Epidermal melanocyte (primary cell): ENCODE data around the gene RASA3.
"Not testable (repeated sequence)": the region's sequence is repeated elsewhere in the genome, so short reads cannot be mapped to it uniquely, and the experiment has no call there.

Experiments used
- DNase-seq: peaks from one replicate; pipeline ENCODE4 v3.0.0; 2011; ENCODE audit warnings: low spot score; ENCODE audit not compliant: insufficient read length

RASA3 gene

GRCh38 chr13:114087430-114087829 lies 45.0 kb downstream of the RASA3 start:
- DNase-seq: no peak

- DNase-seq: no peak
These were observed 49.4 kb downstream of the RASA3 start for GRCh38 chr13:114082849-114083645.

GRCh38 chr13:114081761-114082681 lies 50.4 kb downstream of the RASA3 start:
- no peak for DNase-seq

GRCh38 chr13:114080739-114081561 lies 51.5 kb downstream of the RASA3 start:
- no peak for DNase-seq

GRCh38 chr13:114079601-114080536 lies 52.6 kb downstream of the RASA3 start:
- no peak for DNase-seq

- DNase-seq: no peak
These were observed 53.7 kb downstream of the RASA3 start for GRCh38 chr13:114078461-114079451.

GRCh38 chr13:114077933-114078325 lies 54.5 kb downstream of the RASA3 start:
- peak; percentile 59 for DNase-seq

DNA sequence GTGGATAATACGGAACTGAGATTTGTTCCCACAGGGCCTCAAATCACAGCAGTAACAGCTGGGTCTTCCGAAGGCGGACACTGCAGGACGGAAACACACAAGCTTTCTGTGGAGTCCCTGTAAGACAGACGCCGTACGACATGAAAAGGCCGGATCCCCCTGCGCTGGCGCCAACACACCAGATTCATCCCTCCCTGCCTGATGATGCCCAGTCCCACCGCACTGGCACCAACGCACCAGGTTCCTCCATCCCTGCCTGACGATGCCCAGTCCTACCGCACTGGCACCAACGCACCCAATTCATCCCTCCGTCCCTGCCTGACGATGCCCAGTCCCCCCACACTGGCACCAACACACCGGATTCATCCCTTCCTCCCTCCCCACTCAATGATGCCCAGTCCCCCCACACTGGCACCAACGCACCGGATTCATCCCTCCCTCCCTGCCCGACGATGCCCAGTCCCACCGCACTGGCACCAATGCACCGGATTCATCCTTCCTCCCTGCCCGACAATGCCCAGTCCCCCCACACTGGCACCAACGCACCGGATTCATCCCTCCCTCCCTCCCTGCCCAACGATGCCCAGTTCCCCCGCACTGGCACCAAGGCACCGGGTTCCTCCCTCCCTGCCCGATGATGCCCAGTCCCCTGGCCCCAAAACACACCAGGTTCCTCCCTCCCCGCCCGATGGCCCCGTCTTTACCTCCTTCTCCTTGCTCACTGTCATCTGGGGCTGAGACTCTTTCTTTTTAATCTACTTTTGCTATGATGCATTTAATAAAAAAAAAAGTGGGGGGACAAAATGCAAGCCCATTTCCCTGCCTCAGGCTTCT lies 55.1 kb downstream of the RASA3 start:
- no peak for DNase-seq

GRCh38 chr13:114076329-114077090 lies 55.9 kb downstream of the RASA3 start:
- DNase-seq: no peak

- DNase-seq: not testable (repeated sequence)
These were observed 56.6 kb downstream of the RASA3 start for GRCh38 chr13:114075811-114076210.

DNA sequence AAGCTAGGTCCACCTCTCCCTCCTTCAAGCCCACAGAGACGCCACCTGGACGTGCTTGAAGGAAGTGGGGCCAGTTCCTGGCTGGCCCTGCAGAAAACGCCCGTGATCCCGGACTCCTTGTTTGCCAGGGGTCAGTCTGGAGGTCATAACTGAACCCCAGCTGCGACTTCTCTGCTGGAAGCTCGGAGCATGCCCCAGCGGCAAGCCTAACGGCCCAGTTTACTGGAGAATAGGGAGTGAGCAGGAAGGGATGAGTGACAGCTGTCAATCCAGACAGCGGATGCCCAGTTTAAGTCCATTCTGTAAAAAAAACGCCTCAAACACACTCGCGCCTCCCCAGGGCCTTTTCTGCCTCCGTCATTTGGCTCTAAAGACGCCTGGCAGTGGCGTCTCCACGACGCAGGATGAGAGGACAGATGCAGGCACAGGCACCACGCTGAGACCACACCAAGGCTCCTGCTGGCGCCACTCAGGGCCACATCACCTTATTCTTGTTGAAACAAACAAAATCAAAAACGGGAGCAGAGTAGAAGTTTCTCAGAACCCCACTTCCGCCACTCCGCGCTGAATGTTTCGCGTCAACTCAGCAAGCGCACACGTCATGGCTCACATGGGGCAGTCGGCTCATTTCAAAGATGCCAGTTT lies 57.6 kb downstream of the RASA3 start:
- no peak for DNase-seq

DNA sequence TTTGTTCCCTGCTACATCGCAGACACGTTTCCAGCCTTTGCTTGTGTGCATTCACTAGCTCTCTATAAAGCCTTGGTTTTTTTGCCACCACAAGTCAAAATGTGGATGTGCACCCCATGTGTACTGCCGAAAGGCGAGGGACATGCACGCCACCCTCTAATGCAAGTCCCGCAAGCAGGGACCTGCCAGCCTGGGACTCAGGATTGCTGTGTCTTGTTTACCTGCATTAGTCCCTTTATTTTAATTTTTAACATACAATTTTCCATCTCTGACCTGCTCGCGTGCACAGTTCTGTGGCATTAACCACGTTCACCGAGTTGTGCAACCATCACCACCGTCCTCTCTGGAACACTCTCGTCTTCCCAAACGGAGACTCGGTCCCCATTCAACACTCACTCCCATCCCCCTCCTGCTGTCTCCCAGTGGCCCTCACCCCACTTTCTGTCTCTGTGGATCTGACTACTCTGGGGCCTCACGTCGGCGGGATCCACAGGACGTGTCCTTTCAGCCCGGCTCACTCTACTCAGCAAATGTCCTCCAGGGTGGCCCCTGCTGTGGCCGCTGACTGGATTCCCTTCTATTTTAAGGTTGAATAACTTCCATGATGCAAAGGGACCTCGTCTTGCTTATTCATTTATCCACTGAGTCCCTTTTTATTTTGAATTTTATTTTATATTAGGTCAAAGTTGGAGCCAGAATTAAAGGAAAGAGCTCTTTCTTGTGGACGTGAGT lies 58.4 kb downstream of the RASA3 start:
- DNase-seq: no peak

DNA sequence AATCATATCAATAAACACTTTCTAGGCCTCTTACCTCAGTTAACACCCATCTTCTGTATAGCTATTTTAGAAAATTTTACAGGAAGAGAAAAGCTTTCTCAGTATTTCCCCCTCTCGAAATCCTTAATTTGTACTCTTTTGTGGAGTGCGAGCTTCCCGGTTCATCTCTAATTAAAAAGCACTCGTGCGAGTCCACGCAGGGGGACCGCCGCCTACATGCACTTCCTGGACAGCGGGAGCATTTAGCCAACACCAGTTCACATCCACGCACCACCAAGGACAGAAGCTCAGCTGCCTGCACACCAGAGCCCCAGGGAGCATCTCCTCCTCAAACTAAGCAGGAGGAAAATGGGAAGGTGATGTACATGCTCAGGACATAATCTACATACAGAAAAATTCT lies 60.0 kb downstream of the RASA3 start:
- DNase-seq: no peak

- no peak for DNase-seq
These were observed 60.4 kb downstream of the RASA3 start for GRCh38 chr13:114071991-114072390.

GRCh38 chr13:114071410-114071809 lies 61.0 kb downstream of the RASA3 start:
- DNase-seq: no peak

DNA sequence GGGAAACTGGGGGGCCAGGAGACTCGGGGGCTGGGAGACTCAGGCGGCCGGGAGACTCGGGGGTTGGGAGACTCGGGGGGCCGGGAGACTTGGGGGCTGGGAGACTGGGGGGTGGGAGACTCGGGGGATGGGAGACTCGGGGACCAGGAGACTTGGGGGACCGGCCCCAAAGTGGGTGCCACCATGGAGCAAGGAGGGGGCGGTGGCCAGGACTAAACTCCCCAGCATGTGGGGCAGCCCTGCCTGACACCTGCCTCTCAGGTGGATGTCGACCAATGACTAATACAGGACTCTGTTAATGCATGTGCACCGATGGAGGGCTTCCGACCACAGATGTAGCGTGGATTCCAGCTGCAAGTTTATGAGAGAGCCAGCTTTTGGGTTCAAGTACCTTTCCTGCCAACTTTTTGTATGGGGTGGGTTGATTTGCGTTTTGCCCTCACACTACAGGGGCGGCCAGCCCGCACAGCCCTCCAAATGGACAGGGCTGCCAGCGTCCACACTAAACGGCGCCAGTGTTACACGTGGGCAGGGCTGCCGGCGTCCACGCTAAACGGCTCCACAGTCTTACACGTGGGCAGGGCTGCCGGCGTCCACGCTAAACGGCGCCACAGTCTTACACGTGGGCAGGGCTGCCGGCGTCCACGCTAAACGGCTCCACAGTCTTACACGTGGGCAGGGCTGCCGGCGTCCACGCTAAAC lies 62.2 kb downstream of the RASA3 start:
- no peak for DNase-seq
